GM18858 (cell line): ENCODE results near the gene EEF1AKMT4.

ENCODE experiments used
- ATAC-seq: cut with Tn5 transposase; IDR thresholded peaks from one replicate; pipeline ENCODE4 v1.9.1; 2021; ENCODE audit not compliant: unreplicated experiment

Gene EEF1AKMT4

GRCh38 chr3:184296616-184297015, 47.1 kb downstream of the EEF1AKMT4 start:
- no peak for ATAC-seq

- ATAC-seq, result peak; percentile 88
Observed at GRCh38 chr3:184298759-184299487, 49.5 kb downstream of the EEF1AKMT4 start, which contains the start of gene PSMD2. Gene PSMD2, plus strand, starts transcription at chr3:184299241. Its CDS starts 26 bp downstream, at chr3:184299267.

GRCh38 chr3:184299488-184300377, 50.3 kb downstream of the EEF1AKMT4 start:
- ATAC-seq, result no peak

GRCh38 chr3:184300378-184300720, 50.9 kb downstream of the EEF1AKMT4 start:
- no peak for ATAC-seq

- no peak for ATAC-seq
Observed at GRCh38 chr3:184305577-184305976, 56.1 kb downstream of the EEF1AKMT4 start.

- no peak for ATAC-seq
Observed at GRCh38 chr3:184306341-184306972, 57.0 kb downstream of the EEF1AKMT4 start.

- no peak for ATAC-seq
Observed at GRCh38 chr3:184307915-184308314, 58.4 kb downstream of the EEF1AKMT4 start.
